GM18498 (cell line): ENCODE results near the gene GEMIN8.

Experiments used
- ATAC-seq: cut with Tn5 transposase; IDR thresholded peaks from one replicate; pipeline ENCODE4 v1.9.1; 2021; ENCODE audit warnings: mild to moderate bottlenecking, moderate library complexity; ENCODE audit not compliant: unreplicated experiment

GEMIN8 gene

DNA sequence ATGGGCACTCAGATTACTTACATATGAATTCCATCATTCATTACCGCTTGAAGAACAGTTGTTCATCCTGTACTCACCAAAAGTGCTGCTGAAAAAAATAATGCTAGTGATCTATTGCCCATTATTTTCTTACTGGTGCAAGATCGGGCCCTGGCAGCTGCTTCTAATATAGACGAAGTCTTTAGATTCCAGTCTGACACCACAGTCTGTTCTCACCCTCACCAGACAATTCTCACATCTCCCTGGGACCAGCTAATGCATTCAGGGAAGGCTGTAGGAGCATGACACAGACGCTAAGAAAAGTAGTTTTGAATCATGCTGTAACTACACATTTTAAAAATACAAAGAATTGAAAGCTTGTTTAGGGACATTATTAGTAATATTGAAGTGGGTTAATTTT, 13.8 kb downstream of the GEMIN8 start:
- ATAC-seq, result no peak

DNA sequence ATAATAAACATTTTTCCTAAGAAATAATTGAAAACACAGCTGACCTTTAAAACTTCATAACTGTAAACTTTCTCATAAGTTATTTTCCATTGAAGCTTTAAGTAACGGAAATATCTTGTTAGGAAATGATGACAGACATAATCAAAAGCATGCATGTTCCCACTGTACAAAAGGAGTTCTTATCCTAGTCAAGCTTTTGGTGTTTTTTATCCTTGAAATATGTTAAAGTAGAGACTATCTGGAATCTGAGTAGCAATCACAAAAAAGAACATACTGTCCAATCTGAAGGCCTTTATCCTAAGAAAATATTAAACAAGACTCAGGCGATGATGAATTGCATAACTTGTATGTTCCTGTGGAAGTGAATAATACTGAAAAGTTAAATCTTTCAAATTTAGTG, 14.4 kb downstream of the GEMIN8 start:
- no peak for ATAC-seq

DNA sequence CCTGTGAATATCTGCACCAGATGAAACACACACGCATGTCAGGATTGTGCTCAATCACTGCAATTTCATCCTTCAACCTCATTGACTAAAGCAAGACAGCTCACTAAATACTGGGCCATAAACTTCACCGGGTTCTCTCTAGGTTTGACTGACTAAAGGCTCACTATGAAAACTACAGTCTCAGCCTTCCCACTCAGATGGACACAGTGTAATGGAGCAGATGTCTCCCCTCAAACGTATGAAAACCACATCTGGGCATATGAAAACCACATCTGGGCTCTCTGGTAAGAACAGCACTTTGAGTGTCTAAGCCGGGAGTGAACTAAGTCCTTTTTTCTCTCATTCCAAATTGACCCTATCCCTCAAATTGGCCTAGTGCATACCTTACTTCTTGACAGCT, 15.2 kb downstream of the GEMIN8 start:
- no peak for ATAC-seq

DNA sequence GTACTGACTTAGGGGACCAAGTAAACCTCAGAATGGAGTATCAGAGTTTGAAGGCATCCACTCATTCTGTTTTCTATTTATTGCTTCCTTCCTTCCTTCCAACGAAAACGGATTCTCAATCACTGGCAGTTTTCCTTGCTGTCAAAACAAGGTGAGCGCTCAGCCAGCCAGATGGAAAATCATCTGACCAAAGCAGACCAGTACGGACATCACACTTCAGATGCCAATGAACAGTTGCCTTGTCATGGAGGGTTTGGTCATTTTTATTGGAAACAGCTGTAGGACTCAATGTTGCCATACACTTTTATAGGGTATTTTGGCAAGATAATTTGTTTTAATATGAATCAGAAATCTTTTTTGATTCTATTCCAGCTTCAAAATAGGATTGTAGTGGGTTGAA, 16.6 kb downstream of the GEMIN8 start:
- ATAC-seq, result no peak

DNA sequence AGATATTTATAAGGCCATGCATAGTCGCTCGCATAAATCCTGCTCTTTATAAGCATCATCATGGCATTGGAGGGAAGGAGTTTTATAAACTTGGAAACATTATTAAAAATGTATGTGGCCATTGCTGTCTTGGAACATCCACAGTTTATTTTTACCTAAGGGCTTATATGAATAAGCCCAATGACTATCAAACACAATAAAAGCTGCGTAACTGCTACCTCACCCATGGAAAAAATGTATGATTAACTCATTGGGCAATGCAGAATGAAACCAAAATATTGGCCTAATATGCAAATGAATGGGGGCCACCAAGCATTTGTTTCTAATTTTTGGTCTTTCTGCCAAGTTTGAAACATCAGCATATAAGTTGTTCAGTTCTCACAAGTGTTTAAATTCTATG, 19.1 kb downstream of the GEMIN8 start:
- no peak for ATAC-seq

DNA sequence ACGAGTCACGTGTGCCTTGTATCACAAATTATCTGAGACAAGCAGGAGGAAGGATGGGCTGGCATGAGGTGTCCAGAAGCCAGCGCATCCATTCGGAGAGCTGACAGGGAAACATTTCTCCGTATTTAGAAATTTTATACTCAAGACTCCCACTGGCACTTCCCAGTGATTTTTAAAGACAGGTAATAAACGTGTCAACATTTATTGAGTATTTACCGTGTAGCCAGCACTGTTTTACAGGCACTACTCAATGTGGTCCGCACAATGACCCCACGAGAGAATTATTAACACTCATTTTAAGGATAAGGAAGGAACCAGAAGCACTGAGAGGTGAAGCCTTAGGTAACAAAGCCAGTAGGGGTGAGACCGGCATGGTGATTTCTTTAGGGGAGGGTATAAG, 23.2 kb downstream of the GEMIN8 start:
- ATAC-seq, result no peak

DNA sequence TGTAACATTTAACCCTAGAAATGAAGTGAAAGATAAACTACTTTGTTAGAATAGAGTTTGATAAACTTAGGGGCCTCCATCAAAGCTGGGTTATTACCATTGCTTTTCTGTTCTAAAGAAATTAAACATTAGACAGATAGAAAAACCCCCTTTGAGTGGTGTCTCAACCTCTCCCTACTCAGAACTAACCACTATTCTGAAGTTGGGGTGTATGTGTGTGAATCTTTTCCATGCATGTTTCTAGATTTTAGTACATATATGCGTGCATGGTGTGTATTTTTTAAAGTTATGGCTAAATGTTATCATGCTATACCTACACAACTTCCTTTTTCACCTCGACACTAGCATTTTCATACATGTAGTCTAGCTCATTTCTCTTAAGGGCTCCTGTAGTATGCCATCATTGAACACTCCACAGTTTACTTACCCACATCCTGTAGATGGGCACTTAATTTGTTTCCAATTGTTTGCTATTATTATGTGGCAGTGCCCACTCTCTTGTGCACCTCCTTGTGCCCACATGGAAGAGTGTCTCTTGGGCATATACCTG, 25.7 kb downstream of the GEMIN8 start:
- no peak for ATAC-seq

DNA sequence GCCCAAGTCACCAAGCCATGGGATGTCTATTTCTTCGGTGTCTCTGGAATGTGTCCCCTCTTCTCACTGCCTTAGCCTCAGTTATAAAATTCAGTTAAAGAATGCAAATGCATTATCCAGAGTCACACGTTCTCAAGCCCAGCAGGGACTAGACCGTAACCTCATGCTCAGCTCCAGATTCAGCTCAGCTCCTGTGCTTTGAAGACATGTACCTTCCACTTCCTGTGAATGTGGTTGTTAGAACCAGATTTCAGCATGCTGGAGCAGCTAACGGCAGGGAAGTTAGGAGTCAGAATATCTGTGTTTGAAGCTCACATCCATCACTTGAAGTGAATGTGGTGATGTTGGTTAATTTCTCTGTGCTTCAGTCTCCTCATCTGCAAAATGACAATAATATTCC, 26.7 kb downstream of the GEMIN8 start:
- no peak for ATAC-seq

DNA sequence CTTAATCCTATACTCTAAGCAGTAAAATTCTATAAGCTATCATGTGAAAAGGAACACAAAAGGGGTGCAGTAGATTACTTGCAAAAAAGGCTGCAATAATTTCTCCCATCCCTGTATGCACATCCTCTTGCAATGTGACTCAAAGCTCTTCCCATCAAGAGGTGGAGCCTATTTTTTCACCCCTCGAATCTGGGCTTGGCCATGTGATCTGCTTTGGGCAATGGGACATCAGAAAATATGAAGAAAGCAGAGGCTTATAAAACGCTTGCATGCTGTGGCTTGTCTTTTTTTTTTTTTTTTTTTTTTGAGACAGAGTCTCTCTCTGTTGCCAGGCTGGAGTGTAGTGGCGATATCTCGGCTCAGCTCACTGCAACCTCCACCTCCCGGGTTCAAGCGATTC, 33.0 kb downstream of the GEMIN8 start:
- ATAC-seq, result no peak

DNA sequence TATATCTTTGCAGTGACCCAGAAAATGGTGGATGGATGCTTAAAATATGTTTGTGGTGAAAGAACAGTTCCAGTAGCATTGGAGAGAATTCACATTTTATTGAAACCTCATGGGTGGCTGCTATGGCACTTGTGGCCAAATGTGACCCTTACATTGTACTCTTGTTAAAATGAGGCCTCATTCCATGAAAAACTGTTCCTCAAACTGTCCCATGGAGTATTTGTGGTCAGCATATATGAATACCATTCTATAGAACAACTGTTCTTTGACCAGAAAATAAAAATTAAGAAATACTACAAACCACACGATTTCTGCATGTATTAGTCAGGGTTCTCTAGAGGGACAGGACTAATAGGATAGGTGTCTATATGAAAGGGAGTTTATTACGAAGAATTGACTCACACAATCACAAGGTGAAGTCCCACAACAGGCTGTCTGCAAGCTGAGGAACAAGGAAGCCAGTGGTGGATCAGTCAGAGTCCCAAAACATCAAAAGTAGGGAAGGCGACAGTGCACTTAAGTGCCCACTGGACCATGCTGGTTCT, 35.1 kb downstream of the GEMIN8 start:
- no peak for ATAC-seq

DNA sequence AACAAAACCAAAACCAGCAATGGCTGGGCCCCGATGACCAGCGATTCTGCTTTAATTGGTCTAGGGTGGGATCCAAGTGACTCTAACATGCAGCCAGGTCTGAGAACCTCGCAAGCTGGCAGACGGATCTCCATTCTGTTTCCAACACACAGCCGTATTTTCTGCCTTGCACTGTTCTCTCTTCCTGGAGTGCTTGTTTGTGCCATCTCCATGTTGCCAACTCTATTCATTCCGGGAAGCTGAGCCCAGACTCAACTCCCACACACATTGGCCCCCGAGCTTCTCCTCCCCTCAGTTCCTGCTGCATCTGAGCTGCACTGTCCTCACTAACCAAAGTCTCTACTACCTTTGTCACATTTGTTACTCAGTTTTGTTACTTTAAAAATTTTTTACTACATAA, 35.6 kb downstream of the GEMIN8 start:
- no peak for ATAC-seq

DNA sequence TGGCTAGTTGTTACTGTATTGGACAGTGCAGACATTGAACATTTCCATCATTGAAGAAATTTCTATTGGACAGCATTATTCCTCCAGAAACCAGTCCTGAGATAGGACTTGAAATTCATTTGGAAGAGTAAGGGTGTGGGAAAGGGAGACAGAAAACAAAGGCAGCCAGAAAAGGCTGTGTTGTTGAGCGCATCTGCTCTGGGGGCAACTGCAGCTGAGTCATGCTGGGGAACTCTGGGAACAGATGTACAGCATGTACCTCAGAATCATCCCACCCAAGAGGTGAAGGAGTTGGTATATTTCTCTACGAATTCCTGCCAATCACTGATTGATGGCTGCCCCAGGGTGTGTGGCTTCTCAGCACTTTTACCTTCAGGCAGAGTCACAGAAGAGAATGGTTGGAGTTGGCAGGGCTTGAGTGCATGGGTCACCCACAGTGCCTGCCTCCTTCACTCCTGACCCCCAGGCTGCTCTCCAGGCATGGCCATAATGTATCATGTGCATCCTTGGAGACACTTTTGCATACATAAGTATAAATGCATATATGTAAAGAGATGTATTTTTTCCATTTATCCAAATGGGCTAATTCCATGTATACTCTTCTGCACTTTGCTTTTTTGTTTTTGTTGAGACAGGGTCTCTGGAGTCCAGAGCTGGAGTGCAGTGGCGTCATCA, 39.4 kb downstream of the GEMIN8 start:
- no peak for ATAC-seq

DNA sequence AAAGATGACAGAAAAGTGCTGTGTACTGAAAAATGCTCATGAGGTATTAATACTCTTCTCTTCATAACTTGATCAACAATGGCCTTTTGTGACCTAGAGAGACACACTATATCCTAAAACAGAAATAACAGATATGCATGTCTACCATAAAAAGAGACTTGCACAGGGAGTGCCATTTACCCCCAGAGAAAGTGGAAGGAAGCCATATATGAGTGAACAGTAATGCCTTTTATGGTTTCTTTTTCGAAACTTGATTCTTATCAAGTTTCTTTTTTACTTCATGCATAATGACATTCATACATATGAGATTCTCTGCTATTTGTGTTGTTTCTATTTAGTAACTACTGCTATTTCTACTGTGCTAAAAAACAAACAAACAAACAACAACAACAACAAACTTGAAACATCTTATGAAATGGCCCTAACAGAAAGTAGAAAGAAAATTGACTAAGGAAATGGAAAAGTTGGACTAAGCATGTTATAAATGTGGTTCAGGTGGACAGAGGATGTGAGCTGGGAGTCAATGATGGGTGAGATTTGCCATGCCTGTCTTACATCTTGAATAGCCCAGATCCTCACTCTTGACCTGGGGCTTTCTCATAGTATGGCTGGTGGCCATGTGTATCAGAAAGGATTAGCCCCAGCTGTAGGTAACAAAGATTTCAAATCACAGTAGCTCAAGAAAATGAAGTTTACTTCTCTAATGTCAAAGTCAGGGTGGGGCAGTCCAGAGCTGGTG, 43.8 kb downstream of the GEMIN8 start:
- peak; percentile 85 for ATAC-seq

DNA sequence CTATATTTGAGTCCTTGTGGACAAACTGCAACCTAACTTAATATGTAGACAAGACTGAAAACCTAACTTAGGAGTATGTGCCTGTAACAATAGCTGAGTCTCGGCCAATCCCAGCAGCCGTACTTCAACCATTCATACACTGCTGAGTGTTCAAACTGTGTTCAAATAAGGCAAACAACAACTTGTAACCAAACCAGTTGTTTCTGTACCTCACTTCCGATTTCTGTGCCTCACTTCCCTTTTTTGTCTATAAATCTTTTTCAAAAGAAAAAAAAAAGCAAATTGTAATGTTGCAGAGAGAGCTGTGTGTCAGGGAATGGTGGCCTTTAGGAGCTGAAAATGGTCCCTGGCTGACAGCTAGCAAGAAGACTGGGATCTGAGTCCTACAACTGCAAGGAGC, 46.0 kb downstream of the GEMIN8 start:
- ATAC-seq, result no peak

DNA sequence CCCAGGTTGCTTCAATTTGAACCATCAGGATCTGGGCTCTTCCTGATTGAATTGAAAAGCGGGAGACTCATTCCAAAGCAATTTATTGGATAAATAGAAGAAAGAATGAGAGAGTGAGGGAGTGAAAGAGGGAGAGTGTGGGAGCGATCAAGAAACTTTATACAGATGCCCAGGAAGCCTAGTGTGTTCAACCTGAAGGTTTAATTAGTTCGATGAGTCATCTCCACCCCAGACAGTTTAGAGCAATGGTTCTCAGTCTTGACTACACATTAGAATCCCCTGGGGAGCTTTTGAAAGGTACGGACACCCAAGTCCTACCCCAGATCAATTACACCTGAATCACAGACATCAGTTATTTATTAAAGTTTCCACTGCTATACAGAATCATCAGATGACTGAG, 61.5 kb downstream of the GEMIN8 start:
- ATAC-seq, result no peak

DNA sequence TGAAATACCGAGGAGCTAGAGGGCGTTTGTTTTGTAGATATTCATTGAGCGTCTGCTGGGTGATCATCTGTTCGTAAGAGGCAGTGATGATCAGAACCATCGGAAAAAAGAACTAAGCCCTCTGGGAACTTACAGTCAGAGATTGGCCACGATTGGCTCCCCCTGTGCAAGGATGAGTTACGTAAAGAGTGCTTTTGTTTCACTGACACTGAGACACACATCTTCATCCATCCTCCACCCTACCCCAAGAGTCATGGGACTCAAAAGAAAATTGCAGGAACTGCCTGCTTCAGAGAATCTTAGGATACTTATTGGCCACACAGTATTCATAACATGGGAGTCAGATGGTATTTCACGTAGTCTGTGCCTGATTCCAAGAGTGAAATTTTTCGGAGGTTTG, 62.1 kb downstream of the GEMIN8 start:
- ATAC-seq, result no peak

DNA sequence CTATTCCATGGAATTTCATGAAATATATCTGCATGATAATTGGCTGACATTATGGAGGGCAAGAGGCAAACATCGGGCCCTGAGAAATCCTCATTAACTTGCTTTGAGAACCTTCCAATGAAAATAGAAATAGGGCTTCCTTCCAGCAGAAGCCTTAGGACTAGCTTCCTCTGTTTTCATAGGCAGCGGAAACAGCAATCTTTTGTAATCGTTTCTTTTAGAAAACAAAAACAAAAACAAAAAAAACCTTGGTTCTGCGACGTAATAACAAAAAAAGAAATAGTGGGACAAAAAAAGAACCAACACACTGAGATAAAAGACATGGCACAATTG, 62.9 kb downstream of the GEMIN8 start:
- ATAC-seq, result no peak

DNA sequence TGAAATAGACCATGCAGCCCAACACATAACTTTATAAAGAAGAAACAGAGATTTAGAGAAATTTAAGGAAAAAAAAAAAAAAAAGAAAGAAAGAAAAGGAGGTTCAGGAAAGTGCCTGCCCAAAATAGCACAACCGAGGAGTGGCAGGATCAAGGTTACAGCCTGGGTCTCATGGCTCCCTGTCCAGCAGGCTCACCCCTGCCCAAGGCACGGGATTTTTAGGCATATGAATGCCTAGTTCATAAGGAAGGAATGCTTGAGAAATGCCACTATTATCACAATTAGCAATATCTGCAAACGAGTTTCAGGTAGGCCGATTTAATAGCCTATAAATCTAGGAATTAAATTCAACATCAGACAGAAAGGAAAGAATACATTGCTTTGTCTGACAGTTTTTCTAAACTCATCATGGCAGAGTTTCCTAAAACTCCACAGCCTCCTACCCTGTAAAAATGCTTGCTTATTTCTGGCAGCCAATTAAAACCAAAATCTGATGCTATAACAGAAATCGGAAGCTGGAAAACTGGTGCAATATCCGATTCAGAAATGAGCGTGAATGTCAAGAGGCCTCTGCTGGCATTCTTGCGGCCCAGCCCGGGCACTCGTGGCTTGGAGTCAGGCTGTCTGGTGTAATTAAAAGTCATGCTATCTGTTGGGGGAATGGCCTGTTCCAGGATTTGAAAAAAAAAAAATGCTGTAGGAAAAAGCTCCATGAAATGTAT, 63.5 kb downstream of the GEMIN8 start:
- ATAC-seq, result no peak

DNA sequence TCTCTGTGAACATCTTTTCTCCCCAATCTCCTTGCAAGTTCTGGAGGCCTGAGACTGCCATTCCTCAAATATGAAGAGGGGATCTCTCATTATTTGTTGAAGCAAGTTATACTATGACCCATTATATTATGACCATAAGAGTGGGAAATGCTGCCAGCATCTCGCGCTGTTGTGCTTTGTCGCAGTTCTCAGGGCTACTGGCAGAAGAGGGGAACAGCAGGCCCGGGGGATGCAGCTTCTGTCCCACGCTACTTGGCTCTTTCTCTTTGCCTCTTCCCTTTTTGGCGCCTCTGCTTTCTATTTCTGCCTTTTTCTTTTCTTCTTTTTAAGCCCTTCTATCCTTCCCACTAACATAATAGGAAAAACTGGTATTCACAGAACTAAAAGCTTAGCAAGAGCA, 64.2 kb downstream of the GEMIN8 start:
- ATAC-seq, result no peak

DNA sequence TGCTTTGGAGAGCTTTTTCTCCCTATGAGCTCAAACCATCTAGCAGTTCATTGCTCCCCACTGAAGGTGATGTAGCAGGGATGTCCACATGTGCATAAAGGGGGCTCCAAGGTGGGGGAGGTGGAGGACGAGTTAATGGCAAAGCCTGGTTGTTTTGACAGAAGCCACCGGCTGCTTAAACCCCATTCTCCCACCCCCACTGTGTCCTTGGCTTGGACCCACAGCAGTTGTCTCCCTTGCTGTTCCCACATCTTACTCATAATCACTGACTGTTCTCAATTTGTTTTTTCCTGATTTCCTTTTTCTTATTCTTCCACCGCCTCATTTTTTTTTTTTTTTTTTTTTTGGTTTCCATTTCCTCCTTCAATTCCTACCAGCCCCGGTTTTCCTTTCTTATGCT, 72.7 kb downstream of the GEMIN8 start:
- no peak for ATAC-seq
